Measurements from ENCODE around the gene NGEF. TPM values are rescaled to one million over a fixed set of nuclear protein-coding genes. Genes with fewer than 3 reads are reported as not detected.
"Not testable (repeated sequence)": the region's sequence is repeated elsewhere in the genome, so short reads cannot be mapped to it uniquely, and the experiment has no call there.

NGEF gene
- total RNA-seq, 2 donors from 2014 or later: not detected

DNA sequence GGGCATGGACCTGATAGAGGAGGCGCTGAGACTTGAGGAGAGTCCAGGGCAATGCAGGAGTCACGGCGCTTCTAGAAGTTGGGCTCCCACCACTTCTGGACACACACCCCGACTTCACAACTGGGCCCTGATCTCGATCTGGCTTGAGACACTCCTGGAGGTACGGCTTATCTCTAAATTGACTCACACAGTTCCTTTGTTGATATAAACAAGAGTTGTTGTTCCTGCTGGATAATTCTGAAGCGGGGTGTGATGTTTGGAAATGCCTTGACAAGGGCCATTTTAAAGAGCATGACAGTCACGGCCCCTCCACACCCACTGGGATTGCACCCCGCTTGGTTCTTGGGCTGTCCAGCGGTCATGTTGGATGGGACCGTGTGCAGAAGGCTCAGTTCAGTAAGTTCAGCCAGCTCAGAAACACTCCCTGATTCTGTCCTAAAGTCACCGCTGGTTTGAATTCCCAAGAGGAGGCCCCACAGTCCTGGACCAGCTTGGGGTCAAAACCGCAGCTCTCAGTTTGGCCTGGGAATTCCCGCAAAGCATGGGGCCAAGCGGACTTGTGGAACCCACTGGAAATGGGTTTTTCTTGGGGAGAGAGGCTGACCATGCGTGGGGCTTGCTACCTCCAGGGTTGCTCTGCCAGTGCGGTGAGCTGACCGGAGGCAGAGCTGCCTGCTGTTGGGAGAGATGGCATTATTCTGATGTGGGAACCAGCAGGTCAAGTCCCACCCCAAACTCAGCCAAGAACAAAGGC lies 10.1 kb upstream of the NGEF start:
- no peaks in the 10 kb centered on the region for H3K27me3 Mint-ChIP-seq
- ATAC-seq (no peak), DNase-seq (no peak)
- H3K4me3 Mint-ChIP-seq: no peak overlapping the region
- no peaks in the 10 kb centered on the region for H3K9me3 ChIP-seq (ENCODE audit: control insufficient read depth, low read length, poor library complexity, severe bottlenecking)
- no peaks in the 10 kb centered on the region for H3K4me1 Mint-ChIP-seq
- no peak overlapping the region for H3K27ac Mint-ChIP-seq
- H3K36me3 Mint-ChIP-seq (ENCODE audit: low read depth): no peaks in the 10 kb centered on the region

- Mint-ChIP-seq H3K27ac (no peak overlapping the region), H3K27me3 (no peaks in the 10 kb centered on the region), H3K4me1 (no peaks in the 10 kb centered on the region), H3K36me3 (ENCODE audit: low read depth) (peaks cover under 1% of the 10 kb centered on the region), H3K4me3 (no peak overlapping the region)
- DNase-seq: no peak
- no peak for ATAC-seq
- no peaks in the 10 kb centered on the region for H3K9me3 ChIP-seq (ENCODE audit: control insufficient read depth, low read length, poor library complexity, severe bottlenecking)
Observed at GRCh38 chr2:233022561-233022960, 9.5 kb upstream of the NGEF start.

- DNase-seq (no peak), ATAC-seq (no peak)
- Mint-ChIP-seq H3K36me3 (ENCODE audit: low read depth) (peaks cover 2% of the 10 kb centered on the region), H3K27ac (no peak overlapping the region), H3K4me3 (no peak overlapping the region), H3K27me3 (no peaks in the 10 kb centered on the region), H3K4me1 (no peaks in the 10 kb centered on the region)
- no peaks in the 10 kb centered on the region for H3K9me3 ChIP-seq (ENCODE audit: control insufficient read depth, low read length, poor library complexity, severe bottlenecking)
Observed at GRCh38 chr2:233021771-233022170, 8.7 kb upstream of the NGEF start.

DNA sequence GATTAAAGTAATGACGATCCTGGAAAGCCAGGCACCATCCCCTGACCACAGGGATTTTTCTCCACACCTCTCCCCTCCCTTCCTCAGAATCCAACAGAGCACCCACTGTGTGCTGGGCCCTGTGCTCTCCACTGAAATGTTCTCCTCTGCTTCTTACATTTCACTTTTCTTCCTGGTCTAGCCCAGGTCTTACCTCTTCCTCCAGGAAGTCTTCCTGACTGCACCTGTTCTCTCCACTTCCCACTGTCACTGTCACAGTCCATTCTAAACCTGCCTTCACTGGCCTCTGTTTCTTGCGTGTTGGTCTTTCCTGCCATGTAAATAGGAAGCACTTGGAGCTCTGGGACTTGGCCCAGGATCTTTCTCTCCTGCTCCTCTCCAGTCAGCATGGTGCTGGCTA lies 7.4 kb upstream of the NGEF start:
- ATAC-seq (no peak), DNase-seq (no peak)
- H3K27me3 Mint-ChIP-seq: no peaks in the 10 kb centered on the region
- peaks cover 2% of the 10 kb centered on the region for H3K36me3 Mint-ChIP-seq (ENCODE audit: low read depth)
- no peaks in the 10 kb centered on the region for H3K4me1 Mint-ChIP-seq
- no peaks in the 10 kb centered on the region for H3K9me3 ChIP-seq (ENCODE audit: control insufficient read depth, low read length, poor library complexity, severe bottlenecking)
- no peak overlapping the region for H3K27ac Mint-ChIP-seq
- H3K4me3 Mint-ChIP-seq: no peak overlapping the region

GRCh38 chr2:233019610-233020009 lies 6.6 kb upstream of the NGEF start:
- H3K36me3 Mint-ChIP-seq (ENCODE audit: low read depth); H3K27me3 Mint-ChIP-seq; H3K27ac Mint-ChIP-seq; DNase-seq; H3K9me3 ChIP-seq (ENCODE audit: control insufficient read depth, low read length, poor library complexity, severe bottlenecking); H3K4me3 Mint-ChIP-seq; ATAC-seq; H3K4me1 Mint-ChIP-seq: not testable (repeated sequence)

GRCh38 chr2:233017947-233018346 lies 4.9 kb upstream of the NGEF start:
- DNase-seq: no peak
- H3K27me3 Mint-ChIP-seq: no peaks in the 10 kb centered on the region
- H3K36me3 Mint-ChIP-seq (ENCODE audit: low read depth): peaks cover 2% of the 10 kb centered on the region
- H3K27ac Mint-ChIP-seq: no peak overlapping the region
- ATAC-seq: no peak
- no peaks in the 10 kb centered on the region for H3K4me1 Mint-ChIP-seq
- H3K9me3 ChIP-seq (ENCODE audit: control insufficient read depth, low read length, poor library complexity, severe bottlenecking): no peaks in the 10 kb centered on the region
- H3K4me3 Mint-ChIP-seq: no peak overlapping the region

GRCh38 chr2:233015019-233015645 lies 2.1 kb upstream of the NGEF start:
- Mint-ChIP-seq H3K27me3 (peaks cover 9% of the 10 kb centered on the region), H3K4me3 (no peak overlapping the region), H3K36me3 (ENCODE audit: low read depth) (peaks cover 2% of the 10 kb centered on the region), H3K27ac (no peak overlapping the region), H3K4me1 (no peaks in the 10 kb centered on the region)
- no peak for ATAC-seq
- H3K9me3 ChIP-seq (ENCODE audit: control insufficient read depth, low read length, poor library complexity, severe bottlenecking): no peaks in the 10 kb centered on the region
- DNase-seq: no peak

DNA sequence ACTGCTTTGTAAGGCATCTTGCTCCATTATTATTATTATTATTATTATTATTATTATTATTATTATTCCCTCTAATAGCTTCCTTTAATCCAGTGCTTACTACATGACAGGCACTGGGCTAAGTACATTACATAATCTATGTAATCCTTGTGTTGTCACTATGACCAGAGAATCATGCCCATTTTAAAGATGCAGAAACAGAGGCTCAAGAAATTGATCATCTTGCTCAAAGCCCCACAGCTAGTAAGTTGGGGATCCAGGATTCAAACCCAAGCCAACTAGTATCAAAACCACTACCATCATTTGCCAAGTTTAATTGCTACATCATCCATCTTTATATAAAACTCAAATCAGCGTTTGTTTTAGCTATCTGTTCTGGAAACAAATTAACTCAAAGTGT lies 594 bp upstream of the NGEF start:
- DNase-seq (no peak), ATAC-seq (no peak)
- Mint-ChIP-seq H3K27ac (no peak overlapping the region), H3K36me3 (ENCODE audit: low read depth) (peaks cover 2% of the 10 kb centered on the region), H3K4me3 (no peak overlapping the region), H3K4me1 (no peaks in the 10 kb centered on the region), H3K27me3 (peaks cover 9% of the 10 kb centered on the region)
- H3K9me3 ChIP-seq (ENCODE audit: control insufficient read depth, low read length, poor library complexity, severe bottlenecking): no peaks in the 10 kb centered on the region

DNA sequence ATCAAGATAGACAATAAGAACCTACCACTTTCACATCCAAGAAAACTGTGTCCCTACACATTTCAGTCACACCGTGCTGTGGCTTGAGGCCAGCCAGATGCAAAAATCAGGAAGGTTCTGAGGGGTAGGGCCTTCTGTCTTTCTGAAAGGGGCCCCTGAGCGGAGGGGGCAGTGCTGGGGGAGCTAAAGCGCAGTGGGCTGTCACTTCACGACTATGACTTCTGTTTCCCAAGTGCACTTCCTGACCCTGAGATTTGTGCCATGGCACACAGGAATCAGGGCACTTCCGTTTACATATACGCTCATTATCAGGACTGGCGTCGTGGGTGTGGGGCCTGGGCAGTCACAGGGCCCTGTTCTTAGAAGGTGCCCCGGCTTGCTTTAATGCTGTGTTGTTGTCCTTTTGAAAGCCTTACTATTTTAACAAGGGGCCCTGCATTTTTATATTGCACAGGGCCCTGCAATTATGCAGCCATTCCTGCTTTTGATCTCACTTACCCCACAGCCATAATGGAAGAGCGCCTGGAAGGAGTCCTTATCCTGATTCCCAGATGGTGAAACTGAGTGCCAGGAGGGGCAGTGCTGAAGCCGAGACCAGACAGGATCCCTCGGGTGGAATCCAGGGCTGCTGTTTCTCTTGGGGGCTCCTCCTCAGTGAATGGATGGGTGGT lies 620 bp downstream of the NGEF start:
- H3K9me3 ChIP-seq (ENCODE audit: control insufficient read depth, low read length, poor library complexity, severe bottlenecking): no peaks in the 10 kb centered on the region
- Mint-ChIP-seq H3K4me1 (no peaks in the 10 kb centered on the region), H3K27ac (no peak overlapping the region), H3K36me3 (ENCODE audit: low read depth) (peaks cover under 1% of the 10 kb centered on the region), H3K27me3 (peaks cover 9% of the 10 kb centered on the region), H3K4me3 (no peak overlapping the region)
- ATAC-seq (no peak), DNase-seq (no peak)

- Mint-ChIP-seq H3K27ac (no peak overlapping the region), H3K27me3 (peaks cover 9% of the 10 kb centered on the region), H3K4me1 (no peaks in the 10 kb centered on the region), H3K36me3 (ENCODE audit: low read depth) (no peaks in the 10 kb centered on the region), H3K4me3 (no peak overlapping the region)
- H3K9me3 ChIP-seq (ENCODE audit: control insufficient read depth, low read length, poor library complexity, severe bottlenecking): no peaks in the 10 kb centered on the region
- ATAC-seq: no peak
- no peak for DNase-seq
Observed at GRCh38 chr2:233011702-233012131, 1.3 kb downstream of the NGEF start.

DNA sequence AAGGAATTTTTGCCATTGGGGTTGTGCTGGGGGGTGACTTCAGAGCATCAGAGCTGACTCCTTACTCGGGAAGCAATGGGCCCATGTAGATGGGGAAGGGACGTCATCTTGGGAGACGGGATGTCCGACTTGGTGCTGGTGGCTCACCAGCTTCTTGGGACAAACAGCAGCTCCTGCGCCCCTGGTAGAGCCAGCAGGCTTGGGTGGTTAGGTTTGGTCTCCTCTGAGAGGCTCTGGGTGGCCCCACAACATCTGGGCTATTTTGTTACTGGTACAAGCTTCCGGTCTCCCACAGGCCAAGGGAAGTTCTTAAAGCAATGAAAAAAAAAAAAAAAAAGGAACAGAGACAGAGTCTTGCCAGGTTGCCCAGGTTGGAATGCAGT lies 1.8 kb downstream of the NGEF start:
- peaks cover 9% of the 10 kb centered on the region for H3K27me3 Mint-ChIP-seq
- no peak overlapping the region for H3K4me3 Mint-ChIP-seq
- H3K9me3 ChIP-seq (ENCODE audit: control insufficient read depth, low read length, poor library complexity, severe bottlenecking): no peaks in the 10 kb centered on the region
- no peaks in the 10 kb centered on the region for H3K36me3 Mint-ChIP-seq (ENCODE audit: low read depth)
- no peaks in the 10 kb centered on the region for H3K4me1 Mint-ChIP-seq
- DNase-seq (no peak), ATAC-seq (no peak)
- H3K27ac Mint-ChIP-seq: no peak overlapping the region

GRCh38 chr2:233010569-233011267 lies 2.3 kb downstream of the NGEF start:
- Mint-ChIP-seq H3K36me3 (ENCODE audit: low read depth) (no peaks in the 10 kb centered on the region), H3K4me3 (no peak overlapping the region), H3K27ac (no peak overlapping the region), H3K27me3 (peaks cover 9% of the 10 kb centered on the region), H3K4me1 (no peaks in the 10 kb centered on the region)
- H3K9me3 ChIP-seq (ENCODE audit: control insufficient read depth, low read length, poor library complexity, severe bottlenecking): no peaks in the 10 kb centered on the region
- DNase-seq (no peak), ATAC-seq (no peak)

DNA sequence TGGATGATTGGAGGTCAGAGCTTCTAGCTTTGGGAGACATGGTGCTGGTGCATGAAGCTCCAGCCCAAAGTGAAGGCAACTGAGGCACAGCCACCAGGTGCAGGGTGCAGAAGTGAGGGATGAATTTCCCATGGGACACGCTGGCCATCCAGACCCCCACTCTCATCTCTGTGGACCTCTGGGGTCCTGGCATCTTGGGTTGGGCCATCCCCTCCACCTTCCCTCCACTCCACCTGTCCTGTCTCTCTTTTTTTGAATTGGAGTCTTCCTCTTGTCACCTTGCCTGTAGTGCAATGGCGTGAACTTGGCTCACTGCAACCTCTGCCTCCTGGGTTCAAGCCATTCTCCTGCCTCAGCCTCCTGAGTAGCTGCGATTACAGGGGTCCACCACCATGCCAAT lies 3.4 kb downstream of the NGEF start:
- no peak for ATAC-seq

More for the DNA sequence above, 3.4 kb downstream of the NGEF start:
- Mint-ChIP-seq H3K27ac (no peak overlapping the region), H3K4me3 (no peak overlapping the region), H3K27me3 (peaks cover 17% of the 10 kb centered on the region), H3K36me3 (ENCODE audit: low read depth) (no peaks in the 10 kb centered on the region), H3K4me1 (no peaks in the 10 kb centered on the region)
- DNase-seq: no peak
- no peaks in the 10 kb centered on the region for H3K9me3 ChIP-seq (ENCODE audit: control insufficient read depth, low read length, poor library complexity, severe bottlenecking)

Measured in T-helper 17 cell (primary cell).